Iris pigment epithelial cell (primary cell): Measurements from ENCODE around the gene RHPN2.
"Not testable (repeated sequence)": the region's sequence is repeated elsewhere in the genome, so short reads cannot be mapped to it uniquely, and the experiment has no call there.

Experiments
- DNase-seq: peaks from one replicate; pipeline ENCODE4 v3.0.0-alpha.2; 2011; ENCODE audit warnings: low read depth

RHPN2 gene

GRCh38 chr19:33026602-33027001 lies 38.1 kb downstream of the RHPN2 start:
- DNase-seq, result not testable (repeated sequence)

- DNase-seq, result not testable (repeated sequence)
Observed at GRCh38 chr19:33025468-33026238, 39.0 kb downstream of the RHPN2 start.

- DNase-seq, result no peak
Observed at GRCh38 chr19:33024398-33024797, 40.3 kb downstream of the RHPN2 start.

GRCh38 chr19:33022472-33023116 lies 42.1 kb downstream of the RHPN2 start:
- peak; percentile 7 for DNase-seq

- DNase-seq, result not testable (repeated sequence)
Observed at GRCh38 chr19:33010891-33011290, 53.8 kb downstream of the RHPN2 start.

- DNase-seq, result no peak
Observed at GRCh38 chr19:33008738-33009137, 56.0 kb downstream of the RHPN2 start.

GRCh38 chr19:33005440-33005839 lies 59.2 kb downstream of the RHPN2 start:
- DNase-seq, result no peak

GRCh38 chr19:33003424-33004024 lies 61.2 kb downstream of the RHPN2 start:
- not testable (repeated sequence) for DNase-seq

- not testable (repeated sequence) for DNase-seq
Observed at GRCh38 chr19:33002126-33002865, 62.4 kb downstream of the RHPN2 start.

GRCh38 chr19:33000910-33001309 lies 63.8 kb downstream of the RHPN2 start:
- no peak for DNase-seq

GRCh38 chr19:33000510-33000909 lies 64.2 kb downstream of the RHPN2 start:
- DNase-seq, result no peak

- no peak for DNase-seq
Observed at GRCh38 chr19:32998722-32999121, 66.0 kb downstream of the RHPN2 start.

GRCh38 chr19:32997716-32998355 lies 66.9 kb downstream of the RHPN2 start:
- DNase-seq, result no peak

- peak; percentile 4 for DNase-seq
Observed at GRCh38 chr19:32997061-32997464, 67.6 kb downstream of the RHPN2 start.

GRCh38 chr19:32995966-32996365 lies 68.7 kb downstream of the RHPN2 start:
- not testable (repeated sequence) for DNase-seq

GRCh38 chr19:32988724-32989123 lies 76.0 kb downstream of the RHPN2 start:
- no peak for DNase-seq

- DNase-seq, result not testable (repeated sequence)
Observed at GRCh38 chr19:32988254-32988653, 76.4 kb downstream of the RHPN2 start.

GRCh38 chr19:32982488-32982887 lies 82.2 kb downstream of the RHPN2 start:
- not testable (repeated sequence) for DNase-seq

- DNase-seq, result not testable (repeated sequence)
Observed at GRCh38 chr19:32979807-32980206, 84.9 kb downstream of the RHPN2 start.

GRCh38 chr19:32977813-32978212 lies 86.9 kb downstream of the RHPN2 start:
- not testable (repeated sequence) for DNase-seq

GRCh38 chr19:32977280-32977679 lies 87.4 kb downstream of the RHPN2 start:
- peak; percentile 34 for DNase-seq
